ENCODE data around the gene HECTD2.
"Not testable (repeated sequence)": the region's sequence is repeated elsewhere in the genome, so short reads cannot be mapped to it uniquely, and the experiment has no call there.

DNA sequence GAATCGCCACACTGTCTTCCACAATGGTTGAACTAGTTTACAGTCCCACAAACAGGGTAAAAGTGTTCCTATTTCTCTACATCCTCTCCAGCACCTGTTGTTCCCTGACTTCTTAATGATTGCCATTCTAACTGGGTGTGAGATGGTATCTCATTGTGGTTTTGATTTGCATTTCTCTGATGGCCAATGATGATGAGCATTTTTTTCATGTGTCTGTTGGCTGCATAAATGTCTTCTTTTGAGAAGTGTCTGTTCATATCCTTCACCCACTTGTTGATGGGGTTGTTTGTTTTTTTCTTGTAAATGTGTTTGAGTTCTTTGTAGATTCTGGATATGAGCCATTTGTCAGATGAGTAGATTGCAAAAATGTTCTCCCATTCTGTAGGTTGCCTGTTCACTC lies 45.0 kb downstream of the HECTD2 start:
- TF ChIP-seq, protein P1, sequence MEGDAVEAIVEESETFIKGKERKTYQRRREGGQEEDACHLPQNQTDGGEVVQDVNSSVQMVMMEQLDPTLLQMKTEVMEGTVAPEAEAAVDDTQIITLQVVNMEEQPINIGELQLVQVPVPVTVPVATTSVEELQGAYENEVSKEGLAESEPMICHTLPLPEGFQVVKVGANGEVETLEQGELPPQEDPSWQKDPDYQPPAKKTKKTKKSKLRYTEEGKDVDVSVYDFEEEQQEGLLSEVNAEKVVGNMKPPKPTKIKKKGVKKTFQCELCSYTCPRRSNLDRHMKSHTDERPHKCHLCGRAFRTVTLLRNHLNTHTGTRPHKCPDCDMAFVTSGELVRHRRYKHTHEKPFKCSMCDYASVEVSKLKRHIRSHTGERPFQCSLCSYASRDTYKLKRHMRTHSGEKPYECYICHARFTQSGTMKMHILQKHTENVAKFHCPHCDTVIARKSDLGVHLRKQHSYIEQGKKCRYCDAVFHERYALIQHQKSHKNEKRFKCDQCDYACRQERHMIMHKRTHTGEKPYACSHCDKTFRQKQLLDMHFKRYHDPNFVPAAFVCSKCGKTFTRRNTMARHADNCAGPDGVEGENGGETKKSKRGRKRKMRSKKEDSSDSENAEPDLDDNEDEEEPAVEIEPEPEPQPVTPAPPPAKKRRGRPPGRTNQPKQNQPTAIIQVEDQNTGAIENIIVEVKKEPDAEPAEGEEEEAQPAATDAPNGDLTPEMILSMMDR (IDR thresholded peaks at IDR 0.05): not testable (repeated sequence)
- not testable (repeated sequence) for TF ChIP-seq POLR2AphosphoS5 (IDR thresholded peaks at IDR 0.05; ENCODE audit: low read depth, low read length)
- TF ChIP-seq, protein P2, sequence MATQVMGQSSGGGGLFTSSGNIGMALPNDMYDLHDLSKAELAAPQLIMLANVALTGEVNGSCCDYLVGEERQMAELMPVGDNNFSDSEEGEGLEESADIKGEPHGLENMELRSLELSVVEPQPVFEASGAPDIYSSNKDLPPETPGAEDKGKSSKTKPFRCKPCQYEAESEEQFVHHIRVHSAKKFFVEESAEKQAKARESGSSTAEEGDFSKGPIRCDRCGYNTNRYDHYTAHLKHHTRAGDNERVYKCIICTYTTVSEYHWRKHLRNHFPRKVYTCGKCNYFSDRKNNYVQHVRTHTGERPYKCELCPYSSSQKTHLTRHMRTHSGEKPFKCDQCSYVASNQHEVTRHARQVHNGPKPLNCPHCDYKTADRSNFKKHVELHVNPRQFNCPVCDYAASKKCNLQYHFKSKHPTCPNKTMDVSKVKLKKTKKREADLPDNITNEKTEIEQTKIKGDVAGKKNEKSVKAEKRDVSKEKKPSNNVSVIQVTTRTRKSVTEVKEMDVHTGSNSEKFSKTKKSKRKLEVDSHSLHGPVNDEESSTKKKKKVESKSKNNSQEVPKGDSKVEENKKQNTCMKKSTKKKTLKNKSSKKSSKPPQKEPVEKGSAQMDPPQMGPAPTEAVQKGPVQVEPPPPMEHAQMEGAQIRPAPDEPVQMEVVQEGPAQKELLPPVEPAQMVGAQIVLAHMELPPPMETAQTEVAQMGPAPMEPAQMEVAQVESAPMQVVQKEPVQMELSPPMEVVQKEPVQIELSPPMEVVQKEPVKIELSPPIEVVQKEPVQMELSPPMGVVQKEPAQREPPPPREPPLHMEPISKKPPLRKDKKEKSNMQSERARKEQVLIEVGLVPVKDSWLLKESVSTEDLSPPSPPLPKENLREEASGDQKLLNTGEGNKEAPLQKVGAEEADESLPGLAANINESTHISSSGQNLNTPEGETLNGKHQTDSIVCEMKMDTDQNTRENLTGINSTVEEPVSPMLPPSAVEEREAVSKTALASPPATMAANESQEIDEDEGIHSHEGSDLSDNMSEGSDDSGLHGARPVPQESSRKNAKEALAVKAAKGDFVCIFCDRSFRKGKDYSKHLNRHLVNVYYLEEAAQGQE (IDR thresholded peaks at IDR 0.05; ENCODE audit: insufficient read depth in 1 of 2, low read depth in 2 of 2, low read length in 1 of 2): not testable (repeated sequence)
